Activated naive CD4-positive, alpha-beta T cell treated with anti-CD3 and anti-CD28 coated beads for 36 hours (primary cell): Measurements from ENCODE around the gene NEFH. TPM values are rescaled to one million over a fixed set of nuclear protein-coding genes. Genes with fewer than 3 reads are reported as not detected.

ENCODE experiments used
- CTCF ChIA-PET: fragments of 350-600 bp; sonication (Branson Sonifier 250); formaldehyde crosslinking; loops from one replicate; lab custom pipeline; 2021; ENCODE audit warnings: antibody characterized with exemption; lab: Charles Lee
- DNase-seq: peaks from one replicate; pipeline ENCODE4 v3.0.0-alpha.2; 2020
- H3K27ac Mint-ChIP-seq: one replicate; pipeline ENCODE4 v1.8.0; 2021; ENCODE audit warnings: mild to moderate bottlenecking, mixed read lengths
- H3K27me3 Mint-ChIP-seq: one replicate; pipeline ENCODE4 v1.8.0; 2021; ENCODE audit warnings: low read depth, mixed read lengths
- H3K36me3 Mint-ChIP-seq: one replicate; pipeline ENCODE4 v1.8.0; 2021; ENCODE audit warnings: low read depth, mixed read lengths
- H3K4me1 Mint-ChIP-seq: one replicate; pipeline ENCODE4 v1.8.0; 2021; ENCODE audit warnings: low read depth, mixed read lengths
- H3K4me3 Mint-ChIP-seq: one replicate; pipeline ENCODE4 v1.8.0; 2021; ENCODE audit warnings: mild to moderate bottlenecking, moderate library complexity, mixed read lengths
- H3K9me3 Mint-ChIP-seq: one replicate; pipeline ENCODE4 v1.8.0; 2021; ENCODE audit warnings: mixed read lengths
- intact Hi-C: fragments of 100-400 bp; cut with micrococcal nuclease; formaldehyde crosslinking; loops from one replicate; pipeline ENCODE4 v1.15.1; 2023
- total RNA-seq, 2 experiments: library from RNA; stranded (reverse); gene quantifications; one replicate each; pipeline ENCODE4 v1.2.3, GENCODE V29; 2021

Gene NEFH
- total RNA-seq, 2 experiments from 2014 or later, result 2.5 to 3.5 TPM

- Mint-ChIP-seq H3K36me3 (peaks cover 47% of the 10 kb centered on the region), H3K27ac (no peak overlapping the region)
Measured at GRCh38 chr22:29536411-29536810, 56.4 kb downstream of the NEFH start.

GRCh38 chr22:29539105-29539504 is 59.1 kb downstream of the NEFH start:
- CTCF ChIA-PET, result no interaction called here
- intact Hi-C loops, result no loop called here
- H3K4me1 Mint-ChIP-seq, result no peaks in the 10 kb centered on the region
- peak overlapping the region; percentile 24 for H3K27ac Mint-ChIP-seq
- no peak overlapping the region for H3K4me3 Mint-ChIP-seq
- no peaks in the 10 kb centered on the region for H3K9me3 Mint-ChIP-seq
- DNase-seq, result no peak
- no peaks in the 10 kb centered on the region for H3K27me3 Mint-ChIP-seq
- H3K36me3 Mint-ChIP-seq, result peaks cover 50% of the 10 kb centered on the region

More at GRCh38 chr22:29536411-29536810, 56.4 kb downstream of the NEFH start:
- Mint-ChIP-seq H3K27me3 (no peaks in the 10 kb centered on the region), H3K4me1 (no peaks in the 10 kb centered on the region), H3K4me3 (no peak overlapping the region), H3K9me3 (no peaks in the 10 kb centered on the region)
- CTCF ChIA-PET, result no interaction called here
- intact Hi-C loops, result no loop called here
- no peak for DNase-seq

Other genes starting within 250 kb of the NEFH start
- 10 to 100 TPM; 17.6 to 20.5 TPM for gene RHBDD3, start 212.2 kb upstream of the NEFH start, total RNA-seq
- 100 to 1,000 TPM; 274 to 303 TPM for gene EWSR1, start 211.9 kb upstream of the NEFH start, total RNA-seq
- under 1 TPM; 0.12 to 0.26 TPM for gene GAS2L1, start 173.6 kb upstream of the NEFH start, total RNA-seq
- not detected for gene RASL10A, start 164.5 kb upstream of the NEFH start, total RNA-seq
- gene AP1B1, start 91.6 kb upstream of the NEFH start, total RNA-seq, result 10 to 100 TPM; 52.0 to 52.2 TPM
- gene RFPL1, start 41.6 kb upstream of the NEFH start, total RNA-seq, result not detected
- 10 to 100 TPM; 54.8 to 55.1 TPM for gene THOC5, start 73.5 kb downstream of the NEFH start, total RNA-seq
- 10 to 100 TPM; 67.5 to 69.6 TPM for gene NIPSNAP1, start 100.9 kb downstream of the NEFH start, total RNA-seq
- gene NF2, start 123.4 kb downstream of the NEFH start, total RNA-seq, result 10 to 100 TPM; 29.8 to 30.0 TPM
- gene CABP7, start 239.8 kb downstream of the NEFH start, total RNA-seq, result under 1 TPM in 1 of 2 experiments, not detected in 1; 0.07 TPM